Frontal cortex (tissue), 4 donors: ENCODE data around the gene GATC. TPM values are rescaled to one million over a fixed set of nuclear protein-coding genes. Genes with fewer than 3 reads are reported as not detected.

ENCODE experiments used
- DNase-seq, 2 donors: peaks; one replicate each; pipeline ENCODE4 v3.0.0; 2012; ENCODE audit warnings: low spot score in 2 of 2
- FAIRE-seq: peaks from 2 replicates; lab custom pipeline; 2012; peaks lifted over from hg19 to GRCh38; lab: Jason Lieb, UNC
- total RNA-seq: library from RNA; depleted of rRNA; stranded (reverse); fragments of >200 nt; gene quantifications from one replicate; pipeline ENCODE4 v1.2.3, GENCODE V29; 2014
- donor health status: control.
- donor health status: control.
- donor health status: control.

The GATC gene
- 28.9 TPM for total RNA-seq

DNA sequence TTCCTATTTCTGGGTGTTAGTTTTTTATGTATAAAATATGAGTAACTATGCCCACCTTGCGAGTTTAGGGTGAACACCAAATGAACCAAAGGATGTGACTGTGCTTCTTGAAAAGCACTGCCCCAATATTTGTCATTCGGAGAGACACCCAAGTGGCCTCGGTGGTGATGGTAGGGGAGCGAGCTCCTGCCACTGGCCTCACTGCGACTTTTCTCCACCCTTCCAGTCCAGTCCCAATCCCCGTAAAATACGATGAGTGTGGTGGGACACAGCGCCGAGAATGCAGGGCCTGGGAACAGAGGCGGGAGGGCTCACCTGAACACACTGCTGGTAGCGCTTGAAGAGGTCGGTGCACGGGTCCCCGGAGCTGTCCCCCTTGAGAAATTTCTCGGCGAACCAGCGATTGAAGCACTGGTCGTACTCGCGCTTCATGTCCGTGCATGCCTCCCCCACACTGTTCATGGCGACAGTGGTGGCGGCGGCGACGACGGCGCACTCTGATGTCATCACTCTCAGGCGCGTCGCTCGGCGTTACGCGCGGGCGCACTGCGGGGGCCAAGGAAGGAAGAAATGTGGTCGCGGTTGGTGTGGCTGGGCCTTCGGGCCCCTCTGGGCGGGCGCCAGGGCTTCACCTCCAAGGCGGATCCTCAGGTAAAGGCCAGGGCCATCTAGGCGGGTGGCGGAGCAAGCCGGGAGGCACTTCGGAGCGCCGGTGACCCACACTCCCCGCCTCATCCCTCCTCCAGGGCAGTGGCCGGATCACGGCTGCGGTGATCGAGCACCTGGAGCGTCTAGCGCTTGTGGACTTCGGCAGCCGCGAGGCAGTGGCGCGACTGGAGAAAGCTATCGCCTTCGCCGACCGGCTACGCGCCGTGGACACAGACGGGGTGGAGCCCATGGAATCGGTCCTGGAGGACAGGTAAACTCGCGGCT lies at the start of gene GATC, which contains the start of gene TRIAP1:
GATC (plus strand) TSS at position 534 of the 933 bp plus-strand sequence; CDS start at position 571, 37 bp downstream.
TRIAP1 (minus strand) TSS at position 474 of the 933 bp plus-strand sequence; CDS start at position 462, 12 bp downstream.
- DNase-seq (peak; percentile 76 to 83), FAIRE-seq (no peak)

DNA sequence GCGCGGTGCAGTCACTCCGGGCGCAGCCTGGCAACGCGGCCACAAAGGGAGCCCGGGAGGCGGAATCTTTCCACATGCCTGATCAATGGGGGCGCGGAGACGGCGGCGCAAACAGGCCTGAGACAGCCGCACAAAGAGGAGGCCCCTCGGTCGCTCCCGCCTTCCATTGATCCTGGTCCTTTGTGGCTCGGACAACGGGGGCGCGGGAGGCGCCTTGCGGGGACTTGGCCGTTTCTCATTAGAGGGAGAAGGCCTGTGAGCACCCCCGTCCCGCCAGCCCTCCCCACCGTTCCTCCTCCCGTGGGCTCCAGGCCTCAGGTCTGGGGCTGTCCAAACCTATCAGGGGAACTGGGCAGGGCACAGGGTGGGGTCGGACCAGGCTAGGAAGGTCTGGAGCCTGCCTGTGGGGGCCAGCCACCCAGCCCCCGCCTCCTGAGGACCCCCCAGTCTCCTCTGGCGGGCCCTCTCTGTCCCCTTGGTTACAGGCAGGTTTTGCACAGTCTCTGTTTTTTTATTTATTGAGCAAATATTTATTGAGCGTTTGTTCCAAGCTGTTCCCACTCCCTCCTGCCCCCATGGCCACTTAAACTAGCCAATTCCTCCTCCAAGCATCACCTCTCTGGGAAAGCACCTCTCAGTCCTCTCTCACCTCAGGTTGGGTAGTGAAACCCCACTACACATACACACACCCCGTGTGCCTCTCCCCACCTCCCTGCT lies 48.3 kb upstream of the GATC start:
- DNase-seq, result peak in 1 of 2 donors; percentile 37
- no peak for FAIRE-seq

- DNase-seq (no peak), FAIRE-seq (no peak)
Observed at GRCh38 chr12:120399531-120399930, 46.7 kb upstream of the GATC start.

DNA sequence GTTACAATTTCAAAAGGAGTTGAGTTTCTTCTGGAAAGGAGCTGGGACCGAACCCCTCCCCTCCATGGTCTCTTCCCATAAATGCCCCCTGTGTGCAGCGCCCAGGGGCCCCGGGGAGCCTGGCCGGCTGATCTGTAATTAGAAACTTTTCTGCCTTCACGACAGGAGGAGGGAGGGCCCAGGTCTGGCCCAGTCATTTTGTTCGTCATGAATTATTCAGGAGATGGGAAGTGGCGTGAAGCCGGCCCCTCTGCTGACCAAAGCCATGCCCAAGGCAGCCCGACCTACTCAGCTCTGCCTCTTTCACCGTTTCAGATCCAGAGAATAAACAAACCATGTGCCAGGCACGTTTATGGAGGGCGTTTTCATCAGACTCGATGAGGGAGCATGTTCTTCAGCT lies 44.0 kb upstream of the GATC start:
- no peak for FAIRE-seq

DNA sequence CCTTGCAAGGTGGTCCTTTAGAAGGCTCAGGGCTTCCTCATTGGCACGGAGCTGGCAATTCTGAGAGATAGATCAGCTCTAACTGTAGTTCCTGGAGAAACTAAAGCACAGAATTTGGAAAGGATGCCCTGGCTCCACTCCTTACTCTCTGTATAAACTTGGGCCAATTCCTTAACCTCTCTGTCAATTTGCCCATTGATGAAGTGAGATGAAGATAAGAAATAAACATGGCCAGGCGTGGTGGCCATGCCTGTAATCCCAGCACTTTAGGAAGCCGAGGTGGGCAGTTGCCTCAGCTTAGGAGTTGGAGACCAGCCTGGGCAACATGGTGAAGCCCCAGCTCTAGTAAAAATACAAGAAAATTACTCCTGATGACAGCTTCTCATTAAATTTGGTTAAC lies 42.4 kb upstream of the GATC start:
- DNase-seq (no peak), FAIRE-seq (no peak)

More for the DNA sequence above, 44.0 kb upstream of the GATC start:
- DNase-seq, result peak in 1 of 2 donors; percentile 33

DNA sequence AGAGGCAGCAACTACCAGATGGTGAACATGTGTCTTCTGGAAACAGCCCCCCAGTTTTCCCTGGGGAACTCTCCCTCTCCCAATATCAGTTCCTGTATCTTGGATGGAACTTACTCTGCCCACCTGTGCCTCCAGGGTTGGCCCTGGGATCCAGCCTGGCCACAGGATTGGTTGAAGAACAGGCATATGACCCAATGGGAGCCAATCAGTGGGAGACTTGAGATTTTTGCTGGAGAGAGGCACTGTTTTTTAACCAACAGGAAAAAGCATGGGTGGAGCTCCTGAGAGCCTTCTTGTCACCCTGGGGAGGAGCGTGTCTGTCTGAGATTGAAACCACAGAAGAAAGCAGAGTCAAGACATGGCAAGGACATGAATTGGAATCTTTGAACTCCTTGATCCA lies 42.0 kb upstream of the GATC start:
- DNase-seq (no peak), FAIRE-seq (no peak)

DNA sequence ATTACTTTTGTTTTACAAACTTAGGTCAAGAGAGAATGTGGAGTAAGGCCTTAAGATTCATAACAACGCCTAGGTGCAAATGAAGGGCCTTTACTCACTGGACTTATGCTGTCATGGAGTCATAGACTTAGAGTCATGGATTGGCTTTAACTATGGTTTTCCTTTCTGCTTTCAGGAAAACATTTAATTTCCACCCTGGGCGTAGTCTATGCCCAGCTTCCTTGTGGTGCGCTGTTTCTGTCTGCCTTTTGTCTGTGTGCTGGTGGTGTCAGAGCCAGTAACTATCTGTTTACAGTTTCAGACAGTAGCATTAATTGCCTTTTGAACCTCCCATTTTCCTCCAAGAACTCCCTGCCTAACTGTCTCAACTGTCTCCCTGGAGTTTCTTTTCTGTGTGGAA lies 40.2 kb upstream of the GATC start:
- DNase-seq (no peak), FAIRE-seq (no peak)

GRCh38 chr12:120406553-120406952 lies 39.7 kb upstream of the GATC start:
- DNase-seq (no peak), FAIRE-seq (no peak)

DNA sequence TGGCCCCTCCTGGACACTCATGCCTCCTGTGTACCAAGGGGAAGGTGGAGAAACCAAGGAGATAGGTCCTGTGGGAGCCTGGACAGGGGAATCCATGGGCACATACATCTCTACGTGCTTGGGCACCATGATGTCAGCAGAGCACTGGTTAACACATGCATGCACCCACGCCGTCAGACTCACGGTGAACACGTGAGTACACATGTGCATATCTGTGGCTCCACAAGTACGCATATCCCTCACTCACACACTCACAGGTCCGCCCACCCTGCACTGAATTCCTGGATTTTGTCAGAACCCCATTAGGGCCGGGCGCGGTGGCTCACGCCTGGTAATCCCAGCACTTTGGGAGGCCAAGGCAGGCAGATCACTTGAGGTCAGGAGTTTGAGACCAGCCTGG lies 37.5 kb upstream of the GATC start:
- FAIRE-seq (no peak), DNase-seq (no peak)

DNA sequence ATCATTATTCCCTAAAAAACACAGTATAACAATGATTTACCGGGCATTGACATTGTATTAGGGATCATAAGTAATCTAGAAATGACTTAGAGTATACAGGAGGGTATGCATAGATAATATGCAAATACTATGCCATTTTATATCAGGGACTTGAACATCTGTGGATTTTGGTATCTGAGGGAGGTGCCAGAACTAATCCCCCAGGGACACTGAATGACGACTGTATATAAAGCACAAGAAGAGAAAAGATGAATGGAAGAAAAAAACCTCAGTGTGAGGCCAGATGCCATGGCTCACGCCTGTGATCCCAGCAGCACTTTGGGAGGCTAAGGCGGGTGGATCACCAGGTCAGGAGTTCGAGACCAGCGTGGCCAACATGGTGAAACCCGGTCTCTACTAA lies 33.8 kb upstream of the GATC start:
- FAIRE-seq (no peak), DNase-seq (no peak)

GRCh38 chr12:120413901-120414695 lies 32.1 kb upstream of the GATC start:
- FAIRE-seq (no peak), DNase-seq (peak; percentile 28 to 32)

DNA sequence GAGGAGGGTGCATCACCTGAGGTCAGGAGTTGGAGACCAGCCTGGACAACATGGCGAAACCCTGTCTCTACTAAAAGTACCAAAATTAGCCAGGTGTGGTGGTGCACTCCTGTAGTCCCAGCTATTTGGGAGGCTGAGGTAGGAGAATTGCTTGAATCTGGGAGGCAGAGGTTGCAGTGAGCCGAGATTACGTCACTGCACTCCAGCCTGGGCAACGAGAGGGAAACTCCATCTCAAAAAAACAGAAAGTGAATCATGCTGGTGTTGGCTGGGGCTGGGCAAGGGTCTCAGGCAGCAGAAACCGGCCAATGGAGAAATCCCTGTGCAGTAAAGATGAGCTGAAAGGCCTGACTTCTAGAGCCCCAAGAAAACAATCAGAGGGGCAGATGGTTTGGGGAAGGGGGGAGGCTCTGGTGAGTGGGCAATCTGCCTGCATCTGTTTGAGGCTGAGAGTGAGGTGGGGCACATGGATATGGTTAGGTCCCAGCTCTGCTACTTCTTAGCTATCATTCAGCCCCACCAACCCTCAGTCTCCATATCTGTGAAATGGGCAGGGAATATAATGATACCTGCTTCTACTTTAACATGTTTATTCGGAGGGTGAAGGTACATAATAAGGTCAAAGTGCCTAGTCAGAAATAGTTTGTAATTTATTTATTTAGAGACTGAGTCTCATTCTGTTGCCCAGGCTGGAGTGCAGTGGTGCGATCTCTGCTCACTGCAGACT lies 29.6 kb upstream of the GATC start:
- FAIRE-seq (no peak), DNase-seq (no peak)

GRCh38 chr12:120417917-120418580 lies 28.2 kb upstream of the GATC start:
- DNase-seq, result no peak
- FAIRE-seq, result no peak

GRCh38 chr12:120421701-120422100 lies 24.5 kb upstream of the GATC start:
- FAIRE-seq (no peak), DNase-seq (no peak)

DNA sequence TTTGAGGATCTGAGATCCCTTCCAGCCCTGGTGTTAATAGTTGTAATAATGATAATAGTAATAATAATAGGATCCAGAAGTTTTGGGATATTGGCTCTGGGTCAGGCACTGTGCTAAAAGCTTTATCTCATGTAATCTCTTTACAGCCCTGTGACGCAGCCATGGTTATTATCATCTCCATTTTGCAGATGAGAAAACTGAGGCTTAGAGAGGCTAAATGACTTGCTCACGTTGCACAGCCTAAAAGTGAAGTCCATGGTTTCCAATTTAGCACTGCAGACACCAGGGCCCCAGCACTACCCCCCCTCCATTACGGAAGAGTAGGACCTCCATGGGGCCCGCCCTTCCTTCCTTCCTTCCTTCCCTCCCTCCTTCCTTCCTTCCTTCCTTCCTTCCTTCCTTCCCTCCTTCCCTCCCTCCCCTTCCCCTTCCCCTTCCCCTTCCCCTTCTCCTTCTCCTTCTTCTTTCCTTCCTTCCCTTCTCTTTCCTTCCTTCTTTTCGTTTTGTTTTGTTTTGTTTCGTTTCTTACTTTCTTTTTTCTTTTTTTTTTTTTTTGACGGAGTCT lies 23.3 kb upstream of the GATC start:
- FAIRE-seq (no peak), DNase-seq (no peak)

- DNase-seq (no peak), FAIRE-seq (no peak)
Observed at GRCh38 chr12:120425797-120426196, 20.4 kb upstream of the GATC start.

- no peak for FAIRE-seq
- no peak for DNase-seq
Observed at GRCh38 chr12:120428597-120429229, 17.5 kb upstream of the GATC start.

GRCh38 chr12:120429368-120429767 lies 16.9 kb upstream of the GATC start:
- FAIRE-seq (no peak), DNase-seq (no peak)
